Fibroblast of pulmonary artery (primary cell): ENCODE data around the gene AGPAT2.

ENCODE experiments used
- DNase-seq: peaks from one replicate; pipeline ENCODE4 v3.0.0-alpha.2; 2010; ENCODE audit warnings: low read depth
- H3K4me3 ChIP-seq: replicated peaks from 2 replicates; pipeline ENCODE4 v1.5.1; 2011; ENCODE audit warnings: low read depth, mild to moderate bottlenecking, control low read depth, low read length, moderate library complexity
- CTCF ChIP-seq: IDR thresholded peaks from 2 replicates; pipeline ENCODE4 v1.5.1; 2011; ENCODE audit warnings: mild to moderate bottlenecking, control low read depth, low read length, inconsistent platforms; ENCODE audit errors: missing control alignments

The AGPAT2 gene

GRCh38 chr9:136700304-136700703 is 13.0 kb upstream of the AGPAT2 start:
- DNase-seq, result no peak
- TF ChIP-seq CTCF, result no peak
- no peak overlapping the region for H3K4me3 ChIP-seq

GRCh38 chr9:136698635-136699246 is 11.5 kb upstream of the AGPAT2 start:
- DNase-seq, result no peak
- no peak for TF ChIP-seq CTCF
- H3K4me3 ChIP-seq, result no peak overlapping the region

- no peak for DNase-seq
- TF ChIP-seq CTCF, result no peak
- H3K4me3 ChIP-seq, result no peak overlapping the region
Measured at GRCh38 chr9:136697821-136698526, 10.7 kb upstream of the AGPAT2 start.

DNA sequence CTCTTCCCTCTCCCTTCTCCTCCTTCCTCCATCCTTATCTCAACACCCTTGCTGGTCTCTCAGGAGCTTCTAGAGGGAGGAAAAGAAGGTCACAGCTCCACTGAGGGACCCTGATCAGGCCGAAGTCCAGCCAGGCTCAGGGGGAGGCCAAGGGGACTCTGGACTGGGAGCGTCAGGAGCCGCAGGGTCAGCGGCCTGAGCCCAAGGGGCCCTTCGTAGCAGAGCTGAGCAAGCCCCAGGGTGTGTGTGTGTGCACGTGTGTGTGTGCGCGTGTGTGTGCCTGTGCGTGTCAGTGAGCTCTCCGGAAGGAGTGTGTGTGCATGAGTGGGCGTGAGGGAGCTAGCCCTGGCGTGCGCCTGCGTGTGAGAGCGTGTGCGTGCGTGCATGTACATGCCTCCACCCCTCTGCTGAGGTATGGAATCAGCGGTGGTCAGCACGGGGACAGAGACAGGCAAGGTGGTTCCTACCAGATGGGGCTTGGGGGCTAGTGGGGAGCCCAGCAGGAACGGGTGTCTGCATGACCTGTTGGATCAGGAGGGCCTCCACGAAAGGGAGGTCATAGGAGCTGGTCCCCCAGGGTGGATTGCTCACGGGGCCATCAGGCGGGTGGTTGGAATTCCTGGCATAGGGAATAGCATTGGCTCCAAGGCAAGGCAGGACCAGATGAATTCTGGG is 10.0 kb upstream of the AGPAT2 start:
- H3K4me3 ChIP-seq, result no peak overlapping the region
- no peak for DNase-seq
- no peak for TF ChIP-seq CTCF

- DNase-seq, result no peak
- H3K4me3 ChIP-seq, result no peak overlapping the region
- TF ChIP-seq CTCF, result no peak
Measured at GRCh38 chr9:136696502-136696901, 9.2 kb upstream of the AGPAT2 start.

GRCh38 chr9:136695955-136696354 is 8.7 kb upstream of the AGPAT2 start:
- H3K4me3 ChIP-seq, result no peak overlapping the region
- no peak for DNase-seq
- no peak for TF ChIP-seq CTCF
